HL-60 (cell line): ENCODE results near the gene ATG4D.

Source experiments
- DNase-seq, 2 experiments: peaks; one replicate each; pipeline ENCODE4 v3.0.0-alpha.2; 2010 to 2020; ENCODE audit warnings: low read depth in 1 of 2, low spot score in 1 of 2
- H3K27ac ChIP-seq: fragments of 250-450 bp; sonication (Bioruptor Pico); replicated peaks from 2 replicates; pipeline ENCODE4 v1.5.1; 2020; ENCODE audit warnings: mild to moderate bottlenecking, moderate library complexity
- H3K27me3 ChIP-seq: fragments of 250-450 bp; sonication (Bioruptor Pico); 2 replicates; pipeline ENCODE4 v1.5.1; 2021; ENCODE audit warnings: mild to moderate bottlenecking, moderate library complexity; ENCODE audit not compliant: insufficient read depth, poor library complexity, severe bottlenecking
- H3K4me3 ChIP-seq: replicated peaks from 2 replicates; pipeline ENCODE4 v1.5.1; 2011; ENCODE audit warnings: mild to moderate bottlenecking, control low read depth, low read length; ENCODE audit not compliant: insufficient read depth
- CTCF ChIP-seq: IDR thresholded peaks from one replicate; pipeline ENCODE4 v1.5.1; 2011; ENCODE audit warnings: low read length, control low read depth, inconsistent platforms; ENCODE audit not compliant: insufficient read depth
- GABPA ChIP-seq: IDR thresholded peaks from 2 replicates; pipeline ENCODE4 v1.6.1; 2012; ENCODE audit warnings: low read depth
- POLR2AphosphoS5 ChIP-seq: IDR thresholded peaks from 2 replicates; pipeline ENCODE4 v1.6.1; 2012; ENCODE audit warnings: low read depth
- REST ChIP-seq: IDR thresholded peaks from 2 replicates; pipeline ENCODE4 v1.6.1; 2012; ENCODE audit warnings: low read depth; ENCODE audit not compliant: insufficient replicate concordance
- SPI1 ChIP-seq: IDR thresholded peaks from 2 replicates; pipeline ENCODE4 v1.6.1; 2012; ENCODE audit warnings: low read depth, mild to moderate bottlenecking, borderline replicate concordance

Gene ATG4D

GRCh38 chr19:10520652-10521318 is 22.9 kb upstream of the ATG4D start:
- TF ChIP-seq POLR2AphosphoS5 (no peak), SPI1 (no peak), CTCF (no peak), GABPA (no peak), REST (no peak)
- peaks cover 46% of the 10 kb centered on the region for H3K27me3 ChIP-seq
- no peak overlapping the region for H3K4me3 ChIP-seq
- no peak for DNase-seq
- H3K27ac ChIP-seq = no peak overlapping the region

GRCh38 chr19:10521461-10522171 is 22.1 kb upstream of the ATG4D start:
- TF ChIP-seq REST = no peak
- no peak for TF ChIP-seq CTCF
- no peak for TF ChIP-seq SPI1
- TF ChIP-seq POLR2AphosphoS5 = no peak
- peaks cover 44% of the 10 kb centered on the region for H3K27me3 ChIP-seq
- no peak overlapping the region for H3K4me3 ChIP-seq
- H3K27ac ChIP-seq = no peak overlapping the region
- DNase-seq = no peak

GRCh38 chr19:10523135-10523636 is 20.5 kb upstream of the ATG4D start:
- peaks cover 29% of the 10 kb centered on the region for H3K27me3 ChIP-seq
- H3K4me3 ChIP-seq = no peak overlapping the region
- DNase-seq = no peak
- TF ChIP-seq REST (no peak), CTCF (no peak), SPI1 (no peak), GABPA (no peak), POLR2AphosphoS5 (no peak)
- H3K27ac ChIP-seq = no peak overlapping the region
